ENCODE measurements around the gene ATR. TPM values are rescaled to one million over a fixed set of nuclear protein-coding genes. Genes with fewer than 3 reads are reported as not detected.

The ATR gene
- total RNA-seq, 1 experiment from 2014 or later, result 33.3 TPM

- ChIA-PET CTCF (no interaction called here), POLR2A (ENCODE audit: unreplicated experiment) (interaction anchor here (0.7 kb wide), 1 partner anchor 131 kb away, joined by 4 read pairs; no protein-coding TSS in a partner anchor)
- Histone ChIP-seq H3K9me3 (ENCODE audit: insufficient read depth, low read depth) (no peaks in the 10 kb centered on the region), H3K4me1 (replicated peaks; ENCODE audit: insufficient read depth) (peaks cover 20% of the 10 kb centered on the region), H3K79me2 (ENCODE audit: low read depth) (peaks cover 25% of the 10 kb centered on the region), H2AFZ (no peak overlapping the region), H3K9me2 (ENCODE audit: insufficient read depth) (no peaks in the 10 kb centered on the region), H3F3A (ENCODE audit: insufficient read depth, low read depth) (peaks cover 28% of the 10 kb centered on the region), H3K27me3 (ENCODE audit: insufficient read depth, low read depth) (no peaks in the 10 kb centered on the region), H3K36me3 (ENCODE audit: low read depth) (peaks cover 10% of the 10 kb centered on the region; the same call in 1 of the 2 replicates), H4K20me1 (ENCODE audit: insufficient read depth) (no peaks in the 10 kb centered on the region), H3K27ac (no peak overlapping the region), H3K4me2 (no peak overlapping the region), H3K4me3 (no peak overlapping the region)
- no TSS peak for BruUV-seq (replicated peaks)
- intact Hi-C loops (cut with micrococcal nuclease; ENCODE audit: unreplicated experiment), result no loop called here
- TF ChIP-seq EZH2 (IDR thresholded peaks at IDR 0.05; ENCODE audit: low read depth), result no peak
- no peak for TF ChIP-seq CTCF (conservative IDR thresholded peaks at IDR 0.05)
- DNase-seq, result no peak
These were observed 128.3 kb downstream of the ATR start for GRCh38 chr3:142450189-142450588.

DNA sequence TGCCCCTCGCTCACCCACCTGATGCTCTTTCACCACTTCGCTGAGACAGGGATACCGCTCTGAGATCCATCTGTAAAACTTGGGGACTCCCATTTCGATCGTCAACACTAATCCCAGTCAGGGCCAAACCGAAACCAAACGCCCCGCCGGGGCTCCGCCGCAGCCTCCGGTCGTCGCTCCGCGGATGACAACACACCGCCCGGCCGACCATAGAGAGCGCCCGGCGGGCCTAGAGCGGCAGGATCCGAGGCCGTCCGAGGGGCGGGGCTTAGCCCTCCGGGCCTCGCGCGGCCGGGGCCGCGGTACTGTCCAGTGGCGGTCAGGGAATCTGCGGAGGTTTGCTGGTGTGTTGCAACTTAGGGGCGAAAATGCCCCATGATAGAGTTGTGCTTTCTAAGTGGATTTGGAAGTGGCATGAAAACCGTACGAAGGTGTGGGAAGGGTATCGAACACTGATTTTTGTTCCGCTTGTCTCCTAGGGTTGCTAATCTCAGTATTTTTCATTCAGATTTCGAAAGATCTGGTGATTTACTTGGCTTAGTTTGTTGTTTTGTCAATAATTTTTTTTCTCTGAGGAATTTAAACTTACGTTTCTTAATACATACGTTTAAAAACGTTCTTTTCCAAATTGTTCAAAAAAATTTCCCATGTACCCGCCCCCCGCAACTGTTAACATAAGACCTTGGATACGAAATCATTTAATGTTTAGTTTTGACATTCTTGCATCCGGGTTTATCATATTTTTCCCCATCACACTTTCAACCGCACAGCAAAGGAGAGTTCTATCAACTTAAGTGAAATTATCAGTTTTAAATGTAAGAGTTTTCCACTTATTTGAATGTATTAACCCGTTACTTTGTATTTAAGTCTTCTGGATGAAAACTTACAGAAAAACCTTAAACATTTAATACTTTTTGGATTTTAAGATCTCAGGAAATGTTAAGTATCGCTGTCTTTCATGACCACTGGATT, 130.4 kb downstream of the ATR start, which contains the start of gene XRN1:
XRN1 (minus strand) TSS at position 186 of the 972 bp plus-strand sequence; CDS start at position 93, 93 bp downstream.
- H3F3A ChIP-seq (ENCODE audit: insufficient read depth, low read depth), result peaks cover 28% of the 10 kb centered on the region
- no peaks in the 10 kb centered on the region for H3K9me3 ChIP-seq (ENCODE audit: insufficient read depth, low read depth)
- H3K4me3 ChIP-seq, result peak within 1 kb of the TSS; percentile 80
- POLR2A ChIA-PET (ENCODE audit: unreplicated experiment), result no interaction called here
- DNase-seq, result peak; percentile 81 to 98
- TSS peak; percentile 84 for BruUV-seq (replicated peaks)
- peak within 1 kb of the TSS; percentile 87 for H2AFZ ChIP-seq
- CTCF ChIA-PET, result interaction anchor here (0.6 kb wide), 1 partner anchor 322 kb away, joined by 6 read pairs; no protein-coding TSS in a partner anchor
- no peaks in the 10 kb centered on the region for H3K9me2 ChIP-seq (ENCODE audit: insufficient read depth)
- TF ChIP-seq EZH2 (IDR thresholded peaks at IDR 0.05; ENCODE audit: low read depth) (no peak), CTCF (conservative IDR thresholded peaks at IDR 0.05) (no peak)
- H3K36me3 ChIP-seq (ENCODE audit: low read depth), result peaks cover 10% of the 10 kb centered on the region; the same call in 1 of the 2 replicates
- no peaks in the 10 kb centered on the region for H3K27me3 ChIP-seq (ENCODE audit: insufficient read depth, low read depth)
- peak within 1 kb of the TSS; percentile 69 for H3K27ac ChIP-seq
- peaks cover 20% of the 10 kb centered on the region for H3K4me1 ChIP-seq (replicated peaks; ENCODE audit: insufficient read depth)
- peak within 1 kb of the TSS; percentile 84 for H3K4me2 ChIP-seq
- peaks cover 46% of the 10 kb centered on the region for H3K79me2 ChIP-seq (ENCODE audit: low read depth)
- no peaks in the 10 kb centered on the region for H4K20me1 ChIP-seq (ENCODE audit: insufficient read depth)
- intact Hi-C loops (cut with micrococcal nuclease; ENCODE audit: unreplicated experiment), result loop anchor here (1.0 to 10.0 kb wide), 5 partner anchors 8 to 554 kb away; partner anchors contain the start of genes ATR and U2SURP

GRCh38 chr3:142447301-142447851, 131.2 kb downstream of the ATR start:
- Histone ChIP-seq H3K4me2 (peak overlapping the region; percentile 84), H4K20me1 (ENCODE audit: insufficient read depth) (no peaks in the 10 kb centered on the region), H3K79me2 (ENCODE audit: low read depth) (peaks cover 53% of the 10 kb centered on the region), H3K9me3 (ENCODE audit: insufficient read depth, low read depth) (no peaks in the 10 kb centered on the region), H3F3A (ENCODE audit: insufficient read depth, low read depth) (peaks cover 28% of the 10 kb centered on the region), H3K4me3 (peak overlapping the region; percentile 80), H3K9me2 (ENCODE audit: insufficient read depth) (no peaks in the 10 kb centered on the region), H3K27me3 (ENCODE audit: insufficient read depth, low read depth) (no peaks in the 10 kb centered on the region), H3K4me1 (replicated peaks; ENCODE audit: insufficient read depth) (peaks cover 20% of the 10 kb centered on the region), H3K36me3 (ENCODE audit: low read depth) (peaks cover 10% of the 10 kb centered on the region; the same call in 1 of the 2 replicates), H2AFZ (peak overlapping the region; percentile 87), H3K27ac (peak overlapping the region; percentile 69)
- CTCF ChIA-PET, result interaction anchor here (0.6 kb wide), 1 partner anchor 322 kb away, joined by 6 read pairs; no protein-coding TSS in a partner anchor
- no peak for TF ChIP-seq CTCF (conservative IDR thresholded peaks at IDR 0.05)
- TF ChIP-seq EZH2 (IDR thresholded peaks at IDR 0.05; ENCODE audit: low read depth), result no peak
- POLR2A ChIA-PET (ENCODE audit: unreplicated experiment), result no interaction called here
- BruUV-seq (replicated peaks), result TSS peak; percentile 59
- DNase-seq, result no peak
- intact Hi-C loops (cut with micrococcal nuclease; ENCODE audit: unreplicated experiment), result loop anchor here (2.0 to 10.0 kb wide), 4 partner anchors 53 to 555 kb away; partner anchors contain the start of genes ATR and U2SURP

All from PC-9 (cell line).